ENCODE measurements around the gene SDK1.

The SDK1 gene

DNA sequence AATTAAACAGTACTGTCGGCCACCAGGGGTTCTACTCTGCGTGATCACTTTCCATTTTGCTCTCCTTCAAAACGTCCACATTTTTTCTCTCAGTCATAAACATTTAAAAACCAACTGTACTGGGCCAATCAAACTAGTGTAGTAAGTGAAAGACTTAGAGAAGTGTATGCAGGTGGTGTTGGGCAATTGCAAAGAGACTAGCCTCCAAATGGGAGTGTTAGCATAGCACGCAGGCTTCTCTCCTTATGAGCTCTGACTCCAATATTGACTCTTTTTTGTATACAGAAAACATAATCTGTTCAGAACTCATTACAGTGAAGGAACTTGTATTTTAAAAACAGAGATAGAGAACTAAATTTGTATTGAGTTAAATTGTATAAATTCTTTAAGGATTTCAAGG is 150.6 kb downstream of the SDK1 start:
- H3K36me3 ChIP-seq = no peaks in the 10 kb centered on the region
- no peak overlapping the region for H3K4me3 ChIP-seq (ENCODE audit: low read depth, low read length)
- H3K9me3 ChIP-seq = no peaks in the 10 kb centered on the region
- no peaks in the 10 kb centered on the region for H3K27me3 ChIP-seq
- no peak for DNase-seq
- TF ChIP-seq, protein P1, sequence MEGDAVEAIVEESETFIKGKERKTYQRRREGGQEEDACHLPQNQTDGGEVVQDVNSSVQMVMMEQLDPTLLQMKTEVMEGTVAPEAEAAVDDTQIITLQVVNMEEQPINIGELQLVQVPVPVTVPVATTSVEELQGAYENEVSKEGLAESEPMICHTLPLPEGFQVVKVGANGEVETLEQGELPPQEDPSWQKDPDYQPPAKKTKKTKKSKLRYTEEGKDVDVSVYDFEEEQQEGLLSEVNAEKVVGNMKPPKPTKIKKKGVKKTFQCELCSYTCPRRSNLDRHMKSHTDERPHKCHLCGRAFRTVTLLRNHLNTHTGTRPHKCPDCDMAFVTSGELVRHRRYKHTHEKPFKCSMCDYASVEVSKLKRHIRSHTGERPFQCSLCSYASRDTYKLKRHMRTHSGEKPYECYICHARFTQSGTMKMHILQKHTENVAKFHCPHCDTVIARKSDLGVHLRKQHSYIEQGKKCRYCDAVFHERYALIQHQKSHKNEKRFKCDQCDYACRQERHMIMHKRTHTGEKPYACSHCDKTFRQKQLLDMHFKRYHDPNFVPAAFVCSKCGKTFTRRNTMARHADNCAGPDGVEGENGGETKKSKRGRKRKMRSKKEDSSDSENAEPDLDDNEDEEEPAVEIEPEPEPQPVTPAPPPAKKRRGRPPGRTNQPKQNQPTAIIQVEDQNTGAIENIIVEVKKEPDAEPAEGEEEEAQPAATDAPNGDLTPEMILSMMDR (IDR thresholded peaks at IDR 0.05; ENCODE audit: low read depth, low read length) = no peak
- H3K4me1 ChIP-seq = no peaks in the 10 kb centered on the region

DNA sequence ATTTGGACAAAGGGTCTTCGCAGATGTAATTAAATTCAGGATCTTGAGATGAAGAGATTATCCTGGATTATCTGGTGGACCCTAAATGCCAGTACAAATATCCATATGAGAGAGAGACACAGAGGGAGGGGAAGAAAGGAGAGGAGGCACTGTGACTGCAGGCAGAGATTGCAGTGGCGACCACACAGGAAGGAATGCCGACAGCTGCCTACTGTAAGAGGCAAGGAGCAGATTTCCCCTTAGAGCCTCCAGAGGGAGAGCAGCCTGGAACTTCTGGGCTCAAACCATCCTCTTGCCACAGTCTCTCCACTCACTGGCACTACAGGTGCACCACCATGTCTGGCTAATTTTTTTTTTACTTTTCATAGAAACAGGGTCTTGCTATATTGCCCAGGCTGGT is 152.3 kb downstream of the SDK1 start:
- no peak for DNase-seq
- Histone ChIP-seq H3K27me3 (no peaks in the 10 kb centered on the region), H3K4me1 (no peaks in the 10 kb centered on the region), H3K9me3 (no peaks in the 10 kb centered on the region; the same call in 1 of the 2 replicates), H3K36me3 (no peaks in the 10 kb centered on the region), H3K4me3 (ENCODE audit: low read depth, low read length) (no peak overlapping the region)
- TF ChIP-seq, protein P1 (IDR thresholded peaks at IDR 0.05; ENCODE audit: low read depth, low read length) = no peak

DNA sequence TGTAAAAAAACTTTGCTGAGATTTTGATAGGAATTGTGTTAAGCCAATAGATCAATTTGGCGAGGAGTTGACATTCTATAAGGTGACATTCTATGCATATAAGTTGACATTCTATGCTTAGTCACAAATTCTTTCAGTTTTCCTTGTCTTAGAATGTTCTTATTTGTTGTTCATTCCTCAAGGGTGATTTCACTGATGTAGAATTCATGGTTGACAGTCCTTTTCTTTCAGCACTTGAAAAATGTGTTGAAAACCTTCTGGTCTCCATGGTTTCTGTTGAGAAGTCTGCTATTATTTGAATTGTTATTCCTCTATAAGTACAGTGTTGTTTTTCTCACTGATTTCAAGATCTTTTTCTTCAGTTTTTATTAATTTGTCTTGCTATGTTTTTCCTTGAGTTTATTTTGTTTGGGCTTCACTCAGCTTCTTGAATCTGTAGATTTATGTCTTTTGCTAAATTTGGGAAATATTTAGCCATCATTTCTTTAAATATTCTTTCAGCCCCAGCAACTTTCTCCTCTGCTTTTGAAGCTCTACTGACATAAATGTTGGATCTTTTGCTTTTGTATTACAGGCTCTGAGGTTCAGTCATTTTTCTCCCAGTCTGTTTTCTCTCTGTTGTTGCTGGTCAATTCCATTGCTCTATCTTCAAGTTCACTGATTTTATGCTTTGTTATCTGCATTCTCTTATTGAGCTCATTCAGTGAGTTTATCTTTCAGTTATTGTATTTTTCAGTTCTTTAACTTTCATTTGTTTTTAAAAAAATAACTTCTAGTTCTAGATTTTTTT is 154.9 kb downstream of the SDK1 start:
- Histone ChIP-seq H3K9me3 (no peaks in the 10 kb centered on the region; the same call in 1 of the 2 replicates), H3K4me3 (ENCODE audit: low read depth, low read length) (no peak overlapping the region), H3K36me3 (no peaks in the 10 kb centered on the region), H3K4me1 (no peaks in the 10 kb centered on the region), H3K27me3 (no peaks in the 10 kb centered on the region)
- TF ChIP-seq, protein P1 (IDR thresholded peaks at IDR 0.05; ENCODE audit: low read depth, low read length) = no peak
- no peak for DNase-seq

DNA sequence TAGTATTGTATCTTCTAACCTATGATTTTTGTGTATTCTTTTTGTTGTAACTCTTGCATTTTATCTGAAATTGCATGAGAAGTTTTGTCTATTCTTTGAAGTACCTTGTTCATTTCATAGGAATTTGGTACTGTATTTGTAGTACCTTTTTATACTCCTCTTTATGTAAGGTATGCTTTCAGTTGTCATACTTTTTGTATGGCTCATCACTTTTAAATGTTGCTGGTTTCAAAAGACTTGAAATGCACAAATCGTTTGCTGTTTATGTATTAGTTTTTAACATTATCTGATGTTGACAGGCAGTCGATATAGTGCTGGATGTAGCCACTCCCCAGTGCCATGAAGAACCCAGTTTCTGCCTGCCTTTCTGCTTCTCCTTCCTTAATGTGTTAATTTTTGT is 158.1 kb downstream of the SDK1 start:
- H3K4me1 ChIP-seq = no peaks in the 10 kb centered on the region
- DNase-seq = no peak
- H3K36me3 ChIP-seq = no peaks in the 10 kb centered on the region
- TF ChIP-seq, protein P1 (IDR thresholded peaks at IDR 0.05; ENCODE audit: low read depth, low read length) = no peak
- no peak overlapping the region for H3K4me3 ChIP-seq (ENCODE audit: low read depth, low read length)
- no peaks in the 10 kb centered on the region for H3K27me3 ChIP-seq
- H3K9me3 ChIP-seq = no peaks in the 10 kb centered on the region; the same call in 1 of the 2 replicates

DNA sequence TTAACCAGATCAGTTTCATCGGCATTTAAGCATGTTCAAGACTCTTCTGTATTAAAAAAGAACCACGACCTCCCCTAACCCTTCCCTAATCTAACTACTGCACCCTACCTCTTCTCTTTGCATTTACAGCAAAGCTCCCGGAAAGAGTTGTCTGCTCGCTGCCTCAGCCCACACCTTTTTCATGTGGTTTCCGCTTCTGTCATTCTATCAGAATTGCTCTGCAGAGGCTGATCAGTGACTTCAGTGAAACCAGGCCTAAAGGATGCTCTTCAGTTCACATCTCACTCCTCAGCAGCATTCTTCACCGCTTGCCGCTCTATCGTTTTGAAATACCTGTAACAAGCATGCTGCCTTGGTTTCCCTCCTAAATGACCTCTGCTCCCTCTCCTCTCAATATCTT is 160.9 kb downstream of the SDK1 start:
- no peak for DNase-seq
- H3K36me3 ChIP-seq = no peaks in the 10 kb centered on the region
- no peak overlapping the region for H3K4me3 ChIP-seq (ENCODE audit: low read depth, low read length)
- H3K9me3 ChIP-seq = no peaks in the 10 kb centered on the region; the same call in 1 of the 2 replicates
- H3K27me3 ChIP-seq = no peaks in the 10 kb centered on the region
- no peaks in the 10 kb centered on the region for H3K4me1 ChIP-seq
- TF ChIP-seq, protein P1 (IDR thresholded peaks at IDR 0.05; ENCODE audit: low read depth, low read length) = no peak

DNA sequence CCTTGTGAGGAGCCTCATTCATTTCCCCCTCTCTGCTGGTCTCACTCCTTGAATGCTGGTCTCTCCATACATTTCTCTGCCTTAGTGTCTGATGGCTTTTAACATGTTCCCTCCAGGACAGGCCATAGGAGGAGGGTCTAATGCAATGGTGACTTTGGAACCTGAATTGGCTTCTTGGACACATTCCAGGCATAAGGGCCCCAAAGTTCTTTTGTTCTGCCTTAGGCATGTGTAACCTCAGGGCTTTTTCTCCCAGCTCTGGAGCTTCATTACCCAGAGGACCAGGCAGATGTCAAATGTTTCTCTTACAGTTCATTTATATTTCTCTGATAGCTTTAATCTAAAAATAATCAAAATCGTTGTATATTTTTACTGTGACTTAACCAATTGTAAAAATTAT is 162.6 kb downstream of the SDK1 start:
- no peaks in the 10 kb centered on the region for H3K36me3 ChIP-seq
- H3K27me3 ChIP-seq = no peaks in the 10 kb centered on the region
- no peaks in the 10 kb centered on the region for H3K4me1 ChIP-seq
- no peak overlapping the region for H3K4me3 ChIP-seq (ENCODE audit: low read depth, low read length)
- no peak for DNase-seq
- no peaks in the 10 kb centered on the region for H3K9me3 ChIP-seq
- TF ChIP-seq, protein P1 (IDR thresholded peaks at IDR 0.05; ENCODE audit: low read depth, low read length) = no peak
